Mesodermal cell (in vitro differentiated cells): ENCODE results near the gene ID3.

Experiments
- H3K27ac ChIP-seq: 2 replicates; pipeline ENCODE4 v1.7.0; 2013; ENCODE audit warnings: mild to moderate bottlenecking, low read depth, low read length, moderate library complexity; ENCODE audit not compliant: severe bottlenecking
- H3K36me3 ChIP-seq: 2 replicates; pipeline ENCODE4 v1.7.1; 2013; ENCODE audit warnings: mild to moderate bottlenecking, low read length, moderate library complexity; ENCODE audit not compliant: control insufficient read depth, insufficient read depth
- H3K4me1 ChIP-seq: one replicate; pipeline ENCODE4 v1.7.1; 2013; ENCODE audit warnings: mild to moderate bottlenecking, low read length; ENCODE audit not compliant: insufficient read depth, control insufficient read depth, poor library complexity, severe bottlenecking
- H3K4me3 ChIP-seq: 2 replicates; pipeline ENCODE4 v1.7.0; 2013; ENCODE audit warnings: low read length, control low read depth, mild to moderate bottlenecking; ENCODE audit not compliant: insufficient read depth, poor library complexity, severe bottlenecking; ENCODE audit errors: extremely low read depth
- H3K9me3 ChIP-seq: 2 replicates; pipeline ENCODE4 v1.7.1; 2013; ENCODE audit warnings: mild to moderate bottlenecking, low read length, moderate library complexity; ENCODE audit not compliant: control insufficient read depth
- WGBS, 2 experiments: methylation state at CpG; one replicate each; pipeline ENCODE4 v1.1.5; 2013; ENCODE audit warnings: missing lambda C conversion rate in 2 of 2; ENCODE audit not compliant: insufficient coverage in 2 of 2; 5-methylcytosine and 5-hydroxymethylcytosine counted together

The ID3 gene

GRCh38 chr1:23555986-23556634, 3.2 kb downstream of the ID3 start:
- H3K4me1 ChIP-seq, result peaks cover 22% of the 10 kb centered on the region
- peak overlapping the region; percentile 99 for H3K4me3 ChIP-seq
- H3K9me3 ChIP-seq, result no peaks in the 10 kb centered on the region
- WGBS, 2 experiments, result 0% methylated on average over 5 to 8 of the region's 9 CpGs
- peaks cover 27% of the 10 kb centered on the region for H3K36me3 ChIP-seq
- H3K27ac ChIP-seq, result peak overlapping the region; percentile 100

GRCh38 chr1:23555270-23555985, 3.9 kb downstream of the ID3 start:
- 3 to 5% methylated on average over 4 to 8 of the region's 15 CpGs for WGBS, 2 experiments
- H3K4me1 ChIP-seq, result peaks cover 21% of the 10 kb centered on the region
- H3K9me3 ChIP-seq, result no peaks in the 10 kb centered on the region
- H3K27ac ChIP-seq, result peak overlapping the region; percentile 100
- H3K4me3 ChIP-seq, result peak overlapping the region; percentile 99
- H3K36me3 ChIP-seq, result peaks cover 27% of the 10 kb centered on the region

DNA sequence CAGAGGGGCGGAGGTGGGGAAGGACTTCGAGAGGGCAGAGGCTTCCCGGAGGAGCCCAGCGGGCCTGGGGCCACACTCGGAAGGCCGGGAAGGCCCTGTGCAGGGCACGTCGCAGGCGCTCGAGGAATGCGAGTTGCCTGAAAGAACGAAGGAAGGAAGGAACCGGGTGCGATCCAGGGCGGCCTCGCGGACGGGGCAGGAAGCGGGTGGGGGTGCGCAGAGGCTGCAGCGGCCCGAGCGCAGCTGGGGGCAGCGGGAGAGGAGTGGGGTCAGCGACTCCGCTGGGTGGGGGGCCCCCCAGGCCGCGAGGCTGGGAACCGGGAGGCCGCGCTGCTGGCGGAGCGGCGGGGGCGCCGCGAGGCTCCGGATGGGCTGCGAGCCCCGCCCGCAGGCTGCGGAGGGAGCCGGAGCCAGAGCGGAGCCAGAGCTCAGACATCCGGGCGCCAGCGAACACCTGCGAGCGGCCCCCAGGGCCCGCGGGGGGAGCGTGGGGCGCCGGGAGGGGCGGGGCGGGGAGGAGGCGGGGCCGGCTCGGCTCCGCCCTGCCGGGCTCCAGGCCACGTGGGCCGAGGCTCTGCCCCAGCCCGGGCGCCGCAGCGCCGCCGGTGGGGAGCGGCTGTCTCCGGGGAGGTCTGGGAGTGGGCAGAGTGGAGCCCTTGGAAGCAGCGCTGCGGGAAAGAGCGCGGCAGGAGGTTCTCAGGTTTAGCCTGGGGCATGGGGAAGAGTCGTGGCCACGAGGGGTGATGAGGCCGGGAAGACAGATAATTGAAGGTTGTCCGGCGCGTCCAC, 4.6 kb downstream of the ID3 start:
- peak overlapping the region; percentile 99 for H3K4me3 ChIP-seq
- H3K9me3 ChIP-seq, result no peaks in the 10 kb centered on the region
- peaks cover 21% of the 10 kb centered on the region for H3K4me1 ChIP-seq
- peak overlapping the region; percentile 100 for H3K27ac ChIP-seq
- WGBS, 2 experiments, result 0% methylated on average over 52 to 66 of the region's 81 CpGs
- H3K36me3 ChIP-seq, result peaks cover 27% of the 10 kb centered on the region

DNA sequence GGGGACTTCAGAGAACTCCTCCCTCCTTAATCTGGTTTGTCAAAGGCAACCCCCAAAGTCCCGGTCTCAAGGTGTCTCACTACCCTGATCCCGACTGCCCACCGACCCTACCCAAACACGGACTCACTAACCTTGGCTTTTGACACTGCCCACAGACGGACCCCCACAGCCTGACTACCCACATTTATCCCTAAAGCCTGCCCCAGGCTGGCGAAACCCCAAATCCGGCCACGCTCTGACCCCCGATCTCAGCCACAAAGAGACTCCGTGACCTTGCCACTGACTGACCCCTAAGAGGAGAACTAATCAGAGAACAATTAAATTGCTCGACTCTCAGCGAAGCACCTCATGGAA, 5.2 kb downstream of the ID3 start:
- H3K4me3 ChIP-seq, result peak overlapping the region; percentile 32
- peaks cover 25% of the 10 kb centered on the region for H3K36me3 ChIP-seq
- H3K27ac ChIP-seq, result peak overlapping the region; percentile 100
- no peaks in the 10 kb centered on the region for H3K9me3 ChIP-seq
- 8 to 17% methylated on average over 8 to 10 of the region's 12 CpGs for WGBS, 2 experiments
- peaks cover 21% of the 10 kb centered on the region for H3K4me1 ChIP-seq

DNA sequence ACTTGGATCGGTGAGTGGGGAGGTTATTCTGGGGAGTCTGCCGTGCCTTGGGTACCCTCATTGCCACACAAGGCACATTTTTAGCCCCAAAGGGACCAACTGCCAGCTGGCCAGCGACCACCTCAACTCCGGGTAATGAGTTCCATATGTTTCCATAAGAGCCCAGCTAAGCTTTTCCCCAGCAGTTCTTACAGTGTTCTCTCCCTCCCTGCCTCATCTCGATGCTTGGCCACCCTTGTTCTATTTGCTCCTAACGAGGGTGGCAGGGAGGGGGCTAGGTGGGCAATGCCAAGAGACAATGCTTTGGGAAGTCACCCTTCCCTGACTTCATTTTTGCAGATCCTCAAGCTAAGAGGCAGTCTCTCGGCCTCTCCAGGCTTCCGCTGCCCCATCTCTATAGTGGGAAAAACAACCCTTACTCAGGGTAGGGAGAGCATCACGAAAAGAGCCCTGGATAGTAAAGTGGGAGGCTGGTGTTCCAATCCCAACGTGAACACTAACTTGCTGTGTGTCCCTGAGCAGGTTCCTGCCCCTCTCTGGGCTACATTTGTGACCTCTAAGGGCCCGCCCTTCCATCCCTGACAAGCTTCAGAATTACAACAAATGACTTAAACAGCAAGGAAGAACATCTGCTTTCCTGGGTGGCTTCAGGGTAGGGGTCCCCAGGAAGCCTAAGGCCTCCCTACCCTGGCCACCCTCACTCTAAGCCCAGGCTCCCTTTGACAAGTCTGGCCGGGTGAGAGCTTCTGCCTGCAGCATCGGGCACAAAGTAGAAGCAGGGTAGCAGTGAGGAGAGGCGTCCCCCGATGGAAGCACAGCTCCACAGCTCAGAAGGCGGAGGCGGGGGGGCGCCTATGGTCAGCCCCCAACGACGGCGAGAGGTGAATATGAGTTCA, 5.8 kb downstream of the ID3 start:
- peaks cover 26% of the 10 kb centered on the region for H3K4me1 ChIP-seq
- H3K36me3 ChIP-seq, result peaks cover 19% of the 10 kb centered on the region
- peak overlapping the region; percentile 32 for H3K4me3 ChIP-seq
- WGBS, 2 experiments, result 43 to 53% methylated on average over 14 to 17 of the region's 21 CpGs
- H3K9me3 ChIP-seq, result no peaks in the 10 kb centered on the region
- peak overlapping the region; percentile 100 for H3K27ac ChIP-seq

DNA sequence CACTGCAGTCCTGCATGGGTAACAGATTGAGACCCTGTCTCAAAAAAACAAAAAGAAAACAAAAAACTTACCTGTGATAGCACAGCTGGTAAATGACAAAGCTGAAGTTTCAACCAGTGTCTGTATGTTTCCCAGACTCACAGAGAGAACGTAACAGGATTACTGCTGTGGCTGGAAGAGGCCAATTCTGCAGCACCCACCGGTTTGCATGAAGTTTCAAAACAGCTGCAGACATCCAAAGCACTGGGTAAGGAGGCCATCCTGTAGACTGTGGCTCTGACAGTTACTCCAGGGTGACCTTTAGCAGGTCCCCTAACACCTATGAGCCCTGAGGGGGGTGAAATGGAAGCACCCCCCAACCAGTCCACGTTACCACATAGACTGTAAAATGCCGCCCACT, 7.5 kb downstream of the ID3 start:
- peaks cover 26% of the 10 kb centered on the region for H3K4me1 ChIP-seq
- H3K36me3 ChIP-seq, result peaks cover 2% of the 10 kb centered on the region
- no peak overlapping the region for H3K27ac ChIP-seq
- 86 to 90% methylated on average over 2 to 3 of the region's 4 CpGs for WGBS, 2 experiments
- no peaks in the 10 kb centered on the region for H3K9me3 ChIP-seq
- no peak overlapping the region for H3K4me3 ChIP-seq

DNA sequence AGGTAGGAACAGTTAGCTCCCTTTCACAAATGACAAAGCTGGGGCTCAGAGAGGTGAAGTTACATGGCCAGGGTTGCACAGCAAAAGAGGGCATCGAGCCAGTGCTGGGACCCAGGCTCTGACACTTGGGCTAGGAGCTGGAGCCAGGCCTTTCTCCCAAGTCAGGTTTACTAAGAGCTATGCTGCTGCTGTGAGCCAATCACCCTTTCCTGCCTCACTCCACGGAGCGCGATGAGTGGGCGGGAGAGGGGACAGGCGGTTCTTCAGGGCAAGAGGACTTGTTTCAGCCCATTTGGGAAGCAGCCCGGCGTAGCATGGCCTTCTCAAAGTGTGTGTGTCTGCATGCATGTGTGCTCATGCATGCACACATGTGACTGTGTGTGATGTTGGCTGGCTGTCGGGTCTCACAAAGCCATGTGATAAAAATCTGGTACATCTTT, 10.6 kb downstream of the ID3 start:
- 90 to 92% methylated on average over 7 to 9 of the region's 9 CpGs for WGBS, 2 experiments
- Histone ChIP-seq H3K36me3 (no peaks in the 10 kb centered on the region), H3K4me3 (no peak overlapping the region), H3K9me3 (no peaks in the 10 kb centered on the region), H3K4me1 (peaks cover 21% of the 10 kb centered on the region), H3K27ac (no peak overlapping the region)

DNA sequence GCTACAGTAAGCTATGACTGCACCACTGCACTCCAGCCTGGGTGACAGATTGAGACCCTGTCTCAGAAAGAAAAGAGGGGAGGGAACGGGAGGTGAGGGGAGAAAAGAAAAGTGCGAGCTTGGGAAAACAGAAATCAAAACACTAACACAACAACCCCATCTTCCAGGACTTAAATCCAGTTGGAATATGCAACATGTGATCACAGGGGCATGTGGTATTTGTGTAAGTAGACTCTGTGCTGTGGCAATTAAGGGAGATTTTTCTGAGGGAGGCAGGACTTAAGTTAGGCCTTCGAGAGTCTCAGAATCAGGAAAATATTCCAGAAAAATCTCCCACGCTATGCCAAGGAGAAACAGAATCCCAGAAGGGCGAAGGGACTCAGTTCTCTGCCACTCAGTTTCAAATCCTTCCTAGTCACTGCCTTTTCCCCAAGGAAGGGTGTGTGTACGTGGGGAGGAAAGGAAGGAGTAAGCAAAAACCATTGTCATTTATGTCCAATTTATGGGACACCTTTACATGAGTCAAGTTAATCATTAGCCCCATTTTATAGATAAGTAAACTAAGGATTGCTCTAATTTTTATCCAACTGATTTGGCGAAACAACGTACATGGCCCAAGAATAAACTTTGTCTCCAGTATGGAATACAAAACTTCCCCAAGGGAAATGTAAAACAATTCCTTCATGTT, 12.3 kb downstream of the ID3 start:
- H3K9me3 ChIP-seq, result no peaks in the 10 kb centered on the region
- WGBS, 2 experiments, result 100% methylated on average over 3 of the region's 8 CpGs
- H3K36me3 ChIP-seq, result no peaks in the 10 kb centered on the region
- H3K4me1 ChIP-seq, result peaks cover 17% of the 10 kb centered on the region
- H3K27ac ChIP-seq, result no peak overlapping the region
- no peak overlapping the region for H3K4me3 ChIP-seq

- H3K27ac ChIP-seq, result no peak overlapping the region
- 83 to 98% methylated on average over 6 to 8 of the region's 9 CpGs for WGBS, 2 experiments
- no peak overlapping the region for H3K4me3 ChIP-seq
- peaks cover 10% of the 10 kb centered on the region for H3K4me1 ChIP-seq
- H3K36me3 ChIP-seq, result no peaks in the 10 kb centered on the region
- H3K9me3 ChIP-seq, result no peaks in the 10 kb centered on the region
Observed at GRCh38 chr1:23545851-23546250, 13.4 kb downstream of the ID3 start.
